RKO (cell line): Measurements from ENCODE around the gene CES3.
"Not testable (repeated sequence)": the region's sequence is repeated elsewhere in the genome, so short reads cannot be mapped to it uniquely, and the experiment has no call there.

Source experiments
- DNase-seq: peaks from one replicate; pipeline ENCODE4 v3.0.0-alpha.2; 2016; ENCODE audit warnings: low spot score

CES3 gene

DNA sequence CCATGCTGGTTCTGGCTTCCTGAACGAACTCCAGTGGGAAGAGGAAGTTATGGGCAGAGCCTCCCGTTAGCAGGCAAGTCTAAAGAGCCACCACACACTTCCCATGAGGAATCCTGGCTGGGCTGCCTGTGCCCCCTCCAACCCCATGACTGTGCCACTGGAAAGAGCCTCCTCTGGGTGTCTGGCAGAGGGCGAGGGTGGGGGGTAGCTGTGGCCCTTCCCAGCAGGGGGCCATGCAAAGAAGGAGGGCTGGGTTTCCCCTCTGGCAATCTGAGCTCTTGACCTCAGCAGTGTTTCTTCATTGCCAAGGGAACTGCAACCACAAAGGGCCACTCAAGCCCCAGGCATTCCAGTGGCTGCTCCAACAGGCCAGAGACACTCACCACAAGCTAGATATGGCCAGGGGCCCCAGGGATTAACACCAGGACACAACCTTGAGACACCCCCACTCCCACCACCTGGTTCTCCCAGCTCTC is 34.1 kb upstream of the CES3 start:
- DNase-seq: peak; percentile 36

DNA sequence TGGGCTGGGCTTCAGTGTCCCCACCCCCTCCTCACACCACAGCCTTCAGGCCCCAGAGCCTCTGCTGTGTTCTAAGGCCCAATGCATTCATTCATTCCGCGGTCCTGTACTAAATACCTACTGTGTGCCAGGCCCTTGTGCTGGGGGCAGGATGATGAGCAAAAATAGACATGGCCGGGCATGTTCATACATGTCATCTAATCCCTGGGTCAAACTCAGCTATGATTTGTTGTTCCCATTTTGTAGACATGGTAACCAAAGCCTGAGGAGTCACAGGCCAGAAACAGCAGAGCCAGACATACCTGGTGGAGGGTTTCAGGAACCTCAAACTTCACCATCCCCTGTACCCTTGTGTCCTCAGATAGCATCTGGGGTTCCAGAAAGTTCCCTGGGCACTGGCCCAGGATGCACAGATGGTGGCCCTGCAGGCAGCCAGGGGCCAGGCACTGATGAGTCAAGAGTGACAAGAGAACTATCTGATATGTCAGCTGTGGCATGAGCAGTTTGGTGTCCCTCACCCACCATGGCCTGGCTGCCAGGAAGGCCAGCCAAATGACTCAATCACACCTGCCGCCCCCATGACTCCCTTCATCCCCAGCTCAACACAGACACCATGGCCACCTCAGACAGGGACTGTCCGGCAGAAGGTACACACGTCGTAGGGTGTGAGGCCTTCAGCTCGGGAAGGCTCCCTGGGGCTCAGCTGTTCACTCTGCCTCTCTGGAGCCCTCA is 33.0 kb upstream of the CES3 start:
- DNase-seq: peak; percentile 55

DNA sequence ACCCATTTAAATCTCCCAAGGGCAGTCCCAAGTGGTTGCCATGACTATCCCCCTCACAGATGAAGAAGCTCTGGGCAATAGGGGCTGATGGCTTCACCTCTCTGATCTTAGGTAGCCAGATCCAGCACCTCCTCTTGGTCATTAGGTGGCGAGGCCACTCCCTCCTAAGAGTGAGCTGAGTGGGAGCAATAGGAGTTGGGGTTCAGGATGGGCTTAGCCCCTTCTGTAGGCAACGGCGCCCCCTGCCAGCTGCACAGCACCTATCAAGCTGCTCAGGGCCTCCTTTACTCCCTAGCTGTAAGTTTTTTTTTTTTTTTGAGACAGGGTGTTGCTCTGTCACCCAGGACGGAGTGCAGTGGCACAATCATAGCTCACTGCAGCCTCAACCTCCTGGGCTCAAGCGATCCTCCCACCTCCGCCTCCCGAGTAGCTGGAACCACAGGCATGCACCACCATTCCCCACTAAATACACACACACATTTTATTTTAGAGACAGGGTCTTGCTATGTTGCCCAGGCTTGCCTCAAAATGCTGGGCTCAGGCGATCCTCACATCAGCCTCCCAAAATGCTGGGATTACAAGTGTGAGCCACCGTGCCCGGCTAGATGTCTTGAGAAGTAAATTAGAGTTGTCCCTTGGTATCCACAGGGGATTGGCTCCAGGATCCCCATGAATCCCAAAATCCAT is 32.2 kb upstream of the CES3 start:
- DNase-seq: peak; percentile 46

DNA sequence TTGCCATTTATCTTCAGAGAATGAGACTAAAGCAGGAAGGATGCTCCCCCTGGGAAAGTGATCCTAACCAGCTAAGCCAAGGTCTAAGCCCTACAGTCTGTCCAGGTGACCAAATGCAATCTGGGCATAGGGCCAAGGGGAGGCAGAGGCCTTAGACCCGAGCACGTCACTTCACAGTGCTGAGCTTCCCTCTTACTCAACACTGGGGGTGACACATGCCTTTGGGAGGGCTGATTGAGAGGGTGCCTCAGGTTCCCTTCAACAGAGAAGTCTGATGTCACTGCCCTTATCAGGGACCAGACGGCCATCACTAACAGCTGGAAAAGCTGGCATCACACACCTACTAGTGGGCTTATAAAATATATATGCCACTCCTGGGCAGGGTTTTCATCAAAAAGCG is 30.9 kb upstream of the CES3 start:
- peak; percentile 82 for DNase-seq

- no peak for DNase-seq
These were observed 29.4 kb upstream of the CES3 start for GRCh38 chr16:66931665-66932064.

DNA sequence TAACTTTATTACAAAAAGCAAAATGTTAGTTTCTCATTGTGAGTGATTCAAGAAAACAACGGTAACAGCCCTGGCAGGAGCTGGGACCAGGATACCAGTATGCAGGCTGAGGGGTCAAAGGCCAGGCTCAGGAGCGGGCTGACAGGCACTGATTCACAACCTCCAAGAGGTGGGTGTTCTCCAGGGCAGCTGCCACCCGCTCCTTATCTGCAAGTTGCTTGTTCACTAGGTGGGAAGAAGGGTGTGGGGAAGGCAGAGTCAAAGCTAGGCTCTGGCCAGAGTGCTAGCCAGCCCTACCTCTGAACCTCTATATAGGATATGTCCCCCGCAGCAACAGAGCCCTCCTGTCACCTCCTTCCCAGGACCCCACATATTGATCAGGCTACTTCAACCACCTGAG is 29.0 kb upstream of the CES3 start:
- DNase-seq: no peak

GRCh38 chr16:66933776-66934137 is 27.3 kb upstream of the CES3 start:
- DNase-seq: peak; percentile 75

DNA sequence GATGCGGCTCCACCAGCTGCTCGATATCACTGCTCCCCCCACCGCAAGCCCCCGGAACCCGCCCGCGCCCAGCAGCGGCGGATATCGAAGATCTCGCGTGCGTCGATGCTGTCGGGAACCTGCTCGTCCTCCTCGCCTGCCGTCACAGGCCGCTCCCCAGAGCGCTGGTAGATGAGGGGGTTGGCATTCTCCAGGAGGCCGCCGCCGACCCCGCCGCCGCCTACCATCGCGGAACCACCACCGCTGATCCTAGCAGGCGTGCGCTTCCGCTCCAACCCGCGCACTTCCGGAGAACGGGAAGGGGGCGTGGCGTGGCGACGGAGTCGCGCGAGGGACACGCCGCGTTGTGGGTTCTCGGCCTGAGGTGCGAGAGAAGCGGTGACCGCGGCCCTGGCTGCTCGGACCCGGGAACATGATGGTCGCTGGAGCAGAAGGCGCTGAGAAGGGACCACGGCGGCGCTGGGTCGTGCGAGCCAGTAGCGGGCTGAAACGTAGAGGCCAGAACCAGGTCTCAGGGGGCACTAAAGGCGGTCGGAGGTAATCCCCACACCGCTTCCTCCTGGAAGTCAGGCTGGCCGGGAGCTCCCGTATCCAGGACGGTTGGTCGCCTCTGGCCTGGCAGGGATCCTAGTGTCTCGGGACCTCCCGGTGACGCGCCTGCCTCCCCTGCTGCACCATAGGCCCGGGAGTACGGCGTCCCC is 26.8 kb upstream of the CES3 start, which contains the start of gene CIAO2B:
Gene CIAO2B, minus strand, starts transcription at position 265 of the 701 bp plus-strand sequence. Its CDS starts 38 bp downstream, at position 227.
- peak; percentile 81 for DNase-seq

DNA sequence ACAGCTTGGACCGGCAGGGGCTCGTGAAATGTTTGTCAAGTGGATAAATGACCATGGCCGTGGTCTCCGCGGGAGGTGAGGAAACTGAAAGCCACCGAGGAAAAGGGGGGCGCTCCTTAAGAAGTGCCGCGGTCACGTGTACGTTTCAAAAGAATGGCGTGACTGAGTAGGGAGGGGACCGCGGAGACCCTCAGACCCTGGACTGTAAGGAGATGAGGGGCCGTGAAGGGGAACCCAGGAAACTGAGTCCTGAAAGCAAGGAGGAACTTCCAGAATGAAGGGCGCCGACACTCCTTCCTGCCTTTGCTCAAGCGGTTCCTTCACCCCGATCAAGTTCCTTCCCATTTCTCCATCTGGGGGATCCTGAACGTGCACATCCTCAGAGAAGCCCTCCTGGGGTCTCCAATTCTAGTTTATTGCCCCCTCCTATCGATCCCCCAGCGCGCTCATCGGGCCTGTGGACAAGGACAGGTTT is 26.2 kb upstream of the CES3 start:
- not testable (repeated sequence) for DNase-seq

DNA sequence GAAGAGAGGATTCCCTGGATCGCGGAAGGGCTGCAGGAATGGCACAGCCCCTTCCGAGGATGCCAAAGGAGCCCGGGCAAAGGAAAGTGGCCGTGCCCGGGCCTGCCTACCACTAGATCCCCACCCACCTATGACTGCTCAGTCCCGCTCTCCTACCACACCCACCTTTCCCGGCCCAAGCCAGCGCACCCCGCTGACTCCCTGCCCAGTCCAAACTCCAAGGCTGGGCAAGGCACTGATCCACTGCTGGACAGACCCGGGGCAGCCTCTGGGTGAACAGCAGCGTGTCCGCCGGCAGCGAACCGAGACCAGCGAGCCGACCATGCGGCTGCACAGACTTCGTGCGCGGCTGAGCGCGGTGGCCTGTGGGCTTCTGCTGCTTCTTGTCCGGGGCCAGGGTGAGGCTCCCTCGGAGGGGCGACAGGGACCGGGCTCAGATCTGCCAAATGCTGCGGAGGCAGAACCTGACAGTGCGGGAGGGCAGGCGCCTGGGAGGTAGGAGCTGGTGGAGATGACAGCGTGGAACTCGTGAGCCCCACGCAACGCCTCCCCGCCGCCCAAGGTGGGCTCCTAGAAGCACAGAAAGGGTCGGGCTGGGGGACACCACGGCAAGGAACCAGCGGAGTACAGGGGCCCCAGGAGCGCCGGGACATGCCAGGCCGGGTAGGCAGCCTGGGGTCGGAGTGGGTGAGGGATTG is 25.6 kb upstream of the CES3 start, which contains the start of gene CES2:
Gene CES2, plus strand, starts transcription at position 203 of the 698 bp plus-strand sequence. Its CDS starts 120 bp downstream, at position 323.
- DNase-seq: peak; percentile 76

DNA sequence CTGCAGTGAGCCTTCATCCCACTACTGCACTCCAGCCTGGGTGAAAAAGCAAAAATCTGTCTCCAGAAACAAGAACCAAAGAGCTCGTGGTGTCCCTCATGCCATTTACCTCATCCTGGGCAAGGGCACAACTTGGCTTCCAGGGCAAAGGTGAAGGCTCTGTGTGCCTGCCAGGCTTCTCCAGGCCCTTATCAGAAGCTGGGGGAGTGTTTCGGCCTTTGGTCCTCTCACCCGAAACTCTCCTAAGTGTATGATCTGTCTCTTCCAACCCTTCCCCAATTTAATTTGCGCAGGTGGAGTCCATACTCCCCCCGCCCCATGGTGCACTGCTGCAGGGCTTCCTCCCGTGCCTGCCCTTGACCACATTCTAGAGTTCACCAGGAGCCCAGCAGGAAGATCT is 24.6 kb upstream of the CES3 start:
- DNase-seq: no peak

GRCh38 chr16:66936889-66937554 is 24.0 kb upstream of the CES3 start:
- DNase-seq: no peak

DNA sequence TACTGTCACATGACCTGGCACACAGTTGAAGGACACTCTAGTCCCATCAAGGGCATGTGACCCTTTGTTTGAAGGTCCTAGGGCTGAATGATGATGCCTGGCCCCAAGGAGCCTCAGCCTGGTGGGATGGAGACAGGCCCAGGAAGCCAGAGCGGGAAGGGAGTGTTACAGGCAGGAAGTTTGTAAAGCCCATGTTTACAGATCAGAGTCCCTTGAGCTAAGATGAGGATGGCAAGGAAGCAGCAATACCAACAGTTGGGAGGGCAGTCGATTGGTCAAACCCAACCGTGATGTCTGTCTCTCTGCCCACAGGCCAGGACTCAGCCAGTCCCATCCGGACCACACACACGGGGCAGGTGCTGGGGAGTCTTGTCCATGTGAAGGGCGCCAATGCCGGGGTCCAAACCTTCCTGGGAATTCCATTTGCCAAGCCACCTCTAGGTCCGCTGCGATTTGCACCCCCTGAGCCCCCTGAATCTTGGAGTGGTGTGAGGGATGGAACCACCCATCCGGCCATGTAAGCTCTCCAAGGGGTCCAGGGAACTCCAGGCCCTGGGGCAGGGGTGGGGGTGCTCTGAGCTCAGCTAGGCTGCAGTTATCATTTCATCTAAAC is 23.2 kb upstream of the CES3 start:
- no peak for DNase-seq

- no peak for DNase-seq
These were observed 21.7 kb upstream of the CES3 start for GRCh38 chr16:66939366-66939765.

- no peak for DNase-seq
These were observed 20.8 kb upstream of the CES3 start for GRCh38 chr16:66940236-66940635.

DNA sequence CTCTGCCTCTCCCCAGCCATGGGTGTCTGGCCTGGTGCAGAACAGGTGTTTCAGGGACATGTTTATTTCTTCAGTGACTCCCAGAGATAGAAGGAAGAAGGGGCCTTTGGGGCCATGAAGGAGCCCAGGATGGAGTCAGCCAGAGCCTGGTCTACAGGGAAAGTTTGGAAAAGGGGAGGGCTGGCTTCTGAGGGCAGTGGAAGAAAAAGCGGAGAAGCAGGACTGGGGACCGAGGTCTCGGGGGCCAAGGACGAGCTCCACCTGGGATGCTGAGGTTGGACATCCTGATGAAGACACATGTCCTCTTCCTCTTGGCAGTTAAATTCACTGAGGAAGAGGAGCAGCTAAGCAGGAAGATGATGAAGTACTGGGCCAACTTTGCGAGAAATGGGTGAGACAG is 18.1 kb upstream of the CES3 start:
- DNase-seq: no peak

DNA sequence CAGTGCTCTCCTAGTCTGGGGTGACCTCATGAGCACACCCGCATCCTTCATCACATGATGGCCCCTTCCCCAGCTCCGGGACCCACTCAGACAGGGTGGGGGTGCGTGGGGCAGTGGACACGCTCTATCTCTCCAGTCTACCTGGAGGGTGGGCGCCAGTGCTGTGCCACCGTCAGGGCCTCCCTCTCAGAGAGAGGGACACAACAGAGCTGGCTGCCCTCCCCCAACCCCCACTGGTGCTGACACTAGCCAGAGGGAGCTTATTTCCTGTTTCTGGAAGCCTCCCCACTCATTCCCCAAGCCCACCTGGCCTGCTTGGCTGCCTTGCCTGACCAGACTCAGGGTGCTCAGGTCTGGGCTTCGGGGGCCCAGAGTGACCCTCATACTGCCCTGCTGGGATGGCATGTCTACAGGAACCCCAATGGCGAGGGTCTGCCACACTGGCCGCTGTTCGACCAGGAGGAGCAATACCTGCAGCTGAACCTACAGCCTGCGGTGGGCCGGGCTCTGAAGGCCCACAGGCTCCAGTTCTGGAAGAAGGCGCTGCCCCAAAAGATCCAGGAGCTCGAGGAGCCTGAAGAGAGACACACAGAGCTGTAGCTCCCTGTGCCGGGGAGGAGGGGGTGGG is 17.5 kb upstream of the CES3 start:
- DNase-seq: no peak

GRCh38 chr16:66944054-66944441 is 17.0 kb upstream of the CES3 start:
- no peak for DNase-seq

DNA sequence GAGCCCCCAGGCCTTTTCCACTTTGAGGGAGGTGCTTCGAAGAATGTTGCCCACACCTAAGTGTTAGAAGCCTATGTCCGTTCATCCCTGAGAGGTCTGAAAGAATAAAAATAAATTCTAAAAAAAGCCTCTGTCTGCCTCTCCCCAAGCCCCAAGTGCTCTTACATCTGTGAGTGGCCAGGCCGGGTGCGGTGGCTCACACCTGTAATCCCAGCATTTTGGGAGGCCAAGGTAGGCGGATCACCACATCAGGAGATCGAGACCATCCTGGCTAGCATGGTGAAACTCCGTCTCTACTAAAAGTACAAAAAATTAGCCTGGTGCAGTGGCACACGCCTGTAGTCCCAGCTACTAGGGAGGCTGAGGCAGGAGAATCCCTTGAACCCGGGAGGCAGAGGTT is 16.1 kb upstream of the CES3 start:
- DNase-seq: not testable (repeated sequence)

- no peak for DNase-seq
These were observed 15.1 kb upstream of the CES3 start for GRCh38 chr16:66945939-66946338.

GRCh38 chr16:66946541-66946940 is 14.5 kb upstream of the CES3 start:
- DNase-seq: no peak
